OCI-M1 (cell line): ENCODE measurements around the gene STX1B.
A peak's percentile ranks its signal among the peaks of the same experiment; 100 is the strongest.
"Not testable (repeated sequence)": the region's sequence is repeated elsewhere in the genome, so short reads cannot be mapped to it uniquely, and the experiment has no call there.

Source experiments
- DNase-seq: peaks from one replicate; lab custom pipeline; 2025; lab: John Stamatoyannopoulos, UW

STX1B gene

DNA sequence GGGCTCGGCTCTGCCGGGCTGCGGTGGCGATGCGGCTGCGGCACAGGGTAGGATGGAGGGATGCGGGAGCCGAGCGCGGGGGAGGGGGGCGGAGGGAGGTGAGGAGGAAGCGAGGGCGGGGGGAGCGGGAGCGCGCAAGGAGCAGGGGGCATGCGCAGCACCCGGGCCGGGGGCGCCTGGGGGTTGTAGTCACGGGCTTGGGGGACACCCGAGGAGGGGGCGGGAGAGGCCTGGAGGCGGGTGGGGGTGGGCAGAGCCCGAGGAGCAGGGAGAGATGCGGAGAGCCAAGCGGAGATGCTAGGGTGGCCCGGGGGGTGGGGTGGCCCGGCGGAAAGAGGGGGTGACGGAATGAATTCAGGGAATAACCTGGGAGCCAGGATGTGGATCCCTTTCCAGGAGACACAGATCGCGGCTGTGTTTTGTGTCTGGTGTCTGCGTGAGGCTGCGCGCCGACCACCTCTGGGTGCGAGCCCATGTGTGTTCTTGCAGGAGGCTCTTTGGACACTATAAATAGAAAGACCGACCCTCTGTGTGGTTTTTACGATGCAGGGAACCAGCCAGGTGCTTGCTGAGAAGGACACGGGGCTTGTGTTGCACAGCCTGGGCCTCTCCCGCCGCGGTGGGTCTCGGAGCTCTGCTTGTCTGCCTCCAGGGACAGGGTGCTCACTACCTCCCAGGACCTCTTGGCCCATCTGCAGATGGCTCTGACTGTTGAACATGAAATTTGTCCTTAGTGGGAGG is at the start of gene STX1B:
STX1B (minus strand) TSS at position 54 of the 741 bp plus-strand sequence. CDS start 242 bp downstream, outside the sequence.
- no peak for DNase-seq

DNA sequence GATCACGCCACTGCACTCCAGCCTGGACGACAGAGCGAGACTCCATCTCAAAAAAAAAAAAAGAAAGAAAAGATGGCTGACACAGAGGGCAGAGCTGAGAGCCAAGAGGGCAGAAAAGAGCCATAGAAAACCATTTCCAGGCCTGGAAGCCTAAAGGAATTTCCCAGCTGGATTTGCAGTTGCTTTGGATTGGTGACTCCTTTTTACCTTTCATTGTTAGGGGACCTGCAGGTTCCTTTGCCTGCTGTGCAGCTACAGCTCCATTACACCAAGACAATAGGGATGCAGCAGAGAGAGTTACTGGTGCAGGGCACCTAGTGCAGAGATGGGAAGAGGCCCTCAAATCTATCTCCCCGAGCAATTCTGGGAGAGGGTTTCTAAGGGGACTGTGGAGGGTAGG is 45.2 kb upstream of the STX1B start:
- DNase-seq, result no peak

- DNase-seq, result peak; percentile 58
Observed at GRCh38 chr16:31052114-31052513, 41.7 kb upstream of the STX1B start.

DNA sequence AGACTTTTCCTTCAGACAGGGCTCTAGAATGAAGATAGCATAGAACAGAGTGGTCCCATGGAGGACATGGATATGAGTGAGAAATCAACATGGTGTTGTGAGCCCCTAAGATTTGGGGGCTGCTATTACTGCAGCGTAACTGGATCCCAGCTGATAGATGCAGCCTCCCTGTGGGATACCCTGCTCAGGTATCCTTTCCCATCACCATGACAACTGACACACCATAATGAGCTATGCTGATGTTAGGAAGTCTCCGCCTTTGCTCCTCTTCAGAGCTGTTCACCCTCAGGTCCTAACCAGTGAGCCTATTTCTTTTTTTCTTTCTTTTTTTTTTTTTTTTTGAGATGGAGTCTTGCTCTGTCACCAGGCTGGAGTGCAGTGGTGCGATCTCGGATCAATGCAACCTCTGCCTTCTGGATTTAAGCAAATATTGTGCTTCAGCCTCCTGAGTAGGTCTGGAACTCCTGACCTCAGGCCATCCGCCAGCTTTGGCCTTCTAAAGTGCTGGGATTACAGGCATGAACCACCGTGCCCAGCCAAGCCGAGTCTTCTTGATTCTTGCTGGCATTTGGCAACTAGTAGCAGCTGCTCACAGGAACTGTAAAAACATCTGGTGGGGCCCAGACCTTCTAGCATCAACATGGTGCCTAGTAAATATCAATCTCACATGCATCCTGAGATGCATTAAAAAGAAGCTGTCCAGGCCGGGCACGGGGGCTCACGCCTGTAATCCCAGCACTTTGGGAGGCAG is 40.0 kb upstream of the STX1B start:
- no peak for DNase-seq

DNA sequence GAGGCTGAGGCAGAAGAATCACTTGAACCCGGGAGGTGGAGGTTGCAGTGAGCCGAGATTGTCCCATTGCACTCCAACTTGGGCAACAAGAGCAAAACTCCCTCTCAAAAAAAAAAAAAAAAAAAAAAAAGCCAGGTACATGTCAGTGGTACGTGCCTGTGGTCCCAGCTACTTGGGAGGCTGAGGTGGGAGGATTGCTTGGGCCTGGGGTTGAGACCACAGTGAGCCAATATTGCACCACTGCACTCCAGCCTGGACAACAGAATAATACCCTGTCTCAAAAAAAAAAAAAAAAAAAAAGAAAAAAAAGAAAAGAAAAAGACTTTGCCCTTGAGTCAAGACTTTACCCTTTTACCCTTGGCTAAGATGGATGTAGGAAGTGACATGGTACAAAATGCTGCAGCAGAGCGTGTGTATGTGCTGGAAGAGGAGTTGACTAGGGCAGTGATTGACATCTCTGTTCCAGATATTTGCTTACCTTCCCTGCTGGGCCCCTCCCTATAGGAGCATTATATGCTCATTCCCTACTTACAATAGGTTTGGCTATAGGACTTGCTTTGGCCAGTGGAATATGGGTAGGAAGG is 33.6 kb upstream of the STX1B start:
- no peak for DNase-seq

DNA sequence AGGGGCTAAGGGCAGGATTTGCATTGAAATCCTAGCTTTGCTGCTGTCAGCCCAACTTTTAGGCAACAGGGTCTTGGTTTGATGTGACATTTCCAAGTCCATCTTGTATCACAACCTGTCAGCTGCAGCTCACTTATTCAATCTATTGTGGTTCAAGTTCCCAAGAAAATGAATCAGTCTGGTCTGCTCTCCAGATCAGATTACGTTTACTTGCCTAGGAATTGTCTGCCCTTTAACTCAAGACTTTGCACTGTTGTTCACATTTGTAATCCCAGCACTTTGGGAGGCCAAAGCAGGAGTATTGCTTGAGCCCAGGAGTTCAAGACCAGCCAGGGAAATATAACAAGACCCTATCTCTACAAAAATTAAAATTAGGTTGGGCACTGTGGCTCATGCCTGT is 32.9 kb upstream of the STX1B start:
- DNase-seq, result no peak

GRCh38 chr16:31042866-31043265 is 32.4 kb upstream of the STX1B start:
- no peak for DNase-seq

DNA sequence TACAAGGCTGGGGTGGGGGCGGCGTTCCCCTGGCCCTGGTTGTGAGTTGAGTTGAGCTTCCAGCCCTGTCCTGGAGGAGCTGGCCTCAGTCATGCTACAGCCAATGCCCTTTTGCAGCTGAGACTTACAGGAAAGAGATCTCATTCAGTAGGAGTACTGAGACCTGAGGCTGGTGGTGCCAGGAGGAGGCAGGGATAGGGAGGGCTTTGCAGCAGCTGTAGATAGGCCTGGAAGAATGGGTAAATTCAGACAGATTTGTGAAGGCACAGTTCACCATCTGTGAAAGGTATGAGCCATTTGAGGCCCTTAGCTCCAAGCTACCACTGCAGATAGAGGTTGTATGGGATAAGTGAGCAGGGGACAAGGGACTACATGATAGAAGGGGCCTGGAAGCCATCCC is 28.6 kb upstream of the STX1B start:
- no peak for DNase-seq

GRCh38 chr16:31036691-31037090 is 26.3 kb upstream of the STX1B start:
- DNase-seq, result peak; percentile 35

DNA sequence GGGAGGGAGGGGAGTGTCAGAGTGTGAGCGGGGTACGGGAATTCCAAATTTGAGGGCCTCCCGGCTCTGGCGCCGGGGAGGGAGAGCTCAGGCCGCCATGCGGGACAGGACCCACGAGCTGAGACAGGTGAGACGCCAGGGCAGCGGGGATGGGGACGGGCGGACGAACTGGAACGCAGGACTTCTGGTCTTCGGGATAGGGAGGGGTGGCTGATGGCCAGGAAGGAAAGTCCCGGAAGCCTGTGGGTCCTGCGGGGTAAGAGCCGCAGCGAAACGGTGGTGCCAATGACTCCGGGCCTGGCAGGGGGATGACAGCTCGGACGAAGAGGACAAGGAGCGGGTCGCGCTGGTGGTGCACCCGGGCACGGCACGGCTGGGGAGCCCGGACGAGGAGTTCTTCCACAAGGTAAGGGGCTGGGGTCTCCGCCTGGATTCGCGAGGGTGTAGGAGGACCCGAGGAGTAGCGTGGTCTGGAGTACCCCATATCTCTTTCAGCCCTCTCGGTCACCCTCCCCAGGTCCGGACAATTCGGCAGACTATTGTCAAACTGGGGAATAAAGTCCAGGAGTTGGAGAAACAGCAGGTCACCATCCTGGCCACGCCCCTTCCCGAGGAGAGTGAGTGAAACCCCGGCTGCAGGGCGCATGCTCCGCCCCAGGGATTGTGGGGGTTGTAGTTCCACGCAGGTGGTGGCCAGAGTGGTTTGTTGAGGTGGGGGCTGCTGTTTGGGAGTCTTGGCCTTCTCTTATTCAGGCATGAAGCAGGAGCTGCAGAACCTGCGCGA is 23.5 kb upstream of the STX1B start:
- peak; percentile 91 for DNase-seq

DNA sequence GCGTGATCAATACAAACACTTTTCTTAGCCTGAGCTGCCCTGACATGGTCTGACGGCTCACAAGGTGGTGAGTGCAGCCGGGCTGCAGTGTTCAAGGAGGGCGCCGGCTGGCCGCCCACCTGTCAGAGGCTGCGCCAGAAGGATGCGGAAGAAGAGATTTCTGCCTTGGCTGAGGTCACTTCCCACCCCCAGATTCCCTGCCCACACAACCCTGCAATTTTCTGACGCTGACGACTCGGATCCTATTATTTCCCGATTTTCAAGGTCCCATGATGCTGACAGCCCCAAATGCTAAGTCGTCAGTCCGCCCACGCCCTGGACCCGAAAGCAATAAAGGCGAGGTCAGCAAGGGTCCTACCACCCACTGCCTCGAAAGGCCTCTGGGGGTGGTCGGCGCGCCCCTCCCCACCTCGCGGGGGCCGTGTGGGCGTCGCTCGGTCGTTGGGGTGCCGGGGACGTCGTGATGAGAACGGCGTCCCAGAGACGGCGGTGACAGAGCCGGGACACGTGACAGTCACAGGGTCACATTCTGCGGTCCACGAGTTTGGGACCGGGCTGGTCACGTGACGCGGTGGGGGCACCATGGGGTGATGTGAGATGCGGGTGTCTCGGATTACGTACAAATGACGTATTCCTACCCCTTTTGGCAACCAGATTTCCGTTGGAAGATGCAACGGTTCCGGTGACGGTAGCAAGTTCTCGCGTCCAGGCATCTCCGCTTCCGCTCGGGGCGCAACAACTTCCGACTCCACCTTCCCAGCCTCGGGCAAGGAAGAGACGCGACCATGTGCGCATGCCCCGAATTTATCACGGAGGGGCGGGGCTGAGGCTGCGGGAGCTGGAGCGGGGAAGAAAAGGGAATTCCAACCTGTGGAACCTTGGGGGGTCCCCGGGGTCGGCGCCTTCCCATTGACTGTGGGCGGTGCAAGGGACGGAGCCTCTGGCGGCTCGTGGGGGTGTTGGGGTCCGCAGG is 22.6 kb upstream of the STX1B start, which contains the start of gene STX4:
STX4 (plus strand) TSS at position 823 of the 973 bp plus-strand sequence. CDS start 248 bp downstream, outside the sequence.
- DNase-seq, result peak; percentile 98

- no peak for DNase-seq
Observed at GRCh38 chr16:31031276-31031675, 20.8 kb upstream of the STX1B start.

DNA sequence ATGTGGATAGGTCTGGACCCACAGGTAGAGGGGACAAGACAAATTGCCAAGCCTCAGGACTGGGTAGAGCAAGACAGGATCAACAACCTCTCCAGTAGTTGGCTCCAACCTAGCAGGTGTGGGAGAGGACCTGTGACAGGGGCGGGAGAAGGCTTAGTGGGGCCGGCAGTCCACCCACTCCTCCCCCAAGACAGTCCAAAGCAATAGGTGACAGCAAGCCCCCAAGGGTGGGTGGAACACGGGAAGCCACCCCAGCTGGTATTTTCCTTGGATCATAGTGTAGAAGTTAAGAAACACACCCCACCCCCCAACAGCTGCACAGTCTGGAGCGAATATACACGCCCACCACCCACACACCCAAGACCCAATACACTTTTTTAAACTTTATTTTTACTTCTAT is 18.8 kb upstream of the STX1B start:
- DNase-seq, result no peak

DNA sequence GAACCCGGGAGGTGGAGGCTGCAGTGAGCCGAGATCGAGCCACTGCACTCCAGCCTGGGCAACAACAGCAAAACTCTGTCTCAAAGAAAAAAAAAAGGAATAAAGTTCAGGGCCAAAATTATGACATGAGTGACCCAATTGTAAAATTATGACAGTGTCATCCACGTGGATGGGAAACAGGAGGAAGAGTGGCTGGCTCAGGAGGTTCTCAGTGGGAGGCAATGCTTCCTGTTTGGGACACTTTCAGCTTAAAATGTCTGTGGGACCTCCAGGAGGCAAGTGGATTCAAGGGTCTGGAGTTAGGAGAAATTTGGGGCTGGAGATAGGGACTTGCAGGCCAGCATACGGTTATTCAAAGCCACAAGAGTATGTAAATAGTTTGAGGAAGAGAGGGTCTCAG is 14.9 kb upstream of the STX1B start:
- no peak for DNase-seq

- DNase-seq, result no peak
Observed at GRCh38 chr16:31023627-31024226, 13.3 kb upstream of the STX1B start.

- DNase-seq, result no peak
Observed at GRCh38 chr16:31023252-31023602, 12.8 kb upstream of the STX1B start.

GRCh38 chr16:31022544-31023251 is 12.3 kb upstream of the STX1B start:
- DNase-seq, result peak; percentile 88

DNA sequence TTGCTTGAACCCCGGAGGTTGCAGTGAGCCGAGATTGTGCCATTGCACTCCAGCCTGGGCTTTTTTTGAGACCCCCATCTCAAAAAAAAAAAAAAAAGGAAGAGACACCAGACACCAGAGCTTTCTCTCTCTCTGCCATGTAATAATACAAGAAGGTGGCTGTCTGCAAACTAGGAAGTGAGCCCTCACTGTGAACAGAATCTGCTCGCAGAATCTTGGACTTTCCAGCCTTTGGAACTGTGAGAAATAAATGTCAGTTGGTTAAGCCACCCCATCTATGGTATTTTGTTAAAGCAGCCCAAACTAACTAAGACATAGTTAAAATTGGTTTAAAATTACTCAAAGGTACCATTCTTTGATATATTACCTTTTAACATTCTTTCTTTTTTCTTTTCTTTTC is 10.1 kb upstream of the STX1B start:
- no peak for DNase-seq

- not testable (repeated sequence) for DNase-seq
Observed at GRCh38 chr16:31017756-31018155, 7.3 kb upstream of the STX1B start.

DNA sequence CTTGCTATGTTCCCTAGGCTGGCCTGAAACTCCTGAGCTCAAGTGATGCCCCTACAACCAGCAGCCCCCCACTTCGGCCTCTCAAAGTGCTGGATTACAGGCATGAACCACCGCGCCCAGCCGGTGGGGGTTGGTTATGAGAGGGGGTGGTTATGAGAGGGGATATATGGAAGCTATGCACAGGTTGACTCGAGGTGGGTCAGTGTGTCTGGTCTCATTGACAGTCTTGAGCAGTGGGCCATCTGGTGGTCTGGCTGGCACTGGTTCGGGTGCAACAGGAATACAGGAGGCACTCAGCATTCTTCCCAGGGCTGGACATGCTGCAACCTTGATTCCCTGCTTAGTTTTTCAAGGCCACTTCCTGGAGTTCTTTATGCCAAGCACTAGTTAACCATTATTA is 5.6 kb upstream of the STX1B start:
- peak; percentile 36 for DNase-seq
